GM21390 (cell line): ENCODE results near the gene TEKT1.

ENCODE experiments used
- ATAC-seq: cut with Tn5 transposase; IDR thresholded peaks from one replicate; pipeline ENCODE4 v1.9.1; 2021; ENCODE audit not compliant: unreplicated experiment

The TEKT1 gene

DNA sequence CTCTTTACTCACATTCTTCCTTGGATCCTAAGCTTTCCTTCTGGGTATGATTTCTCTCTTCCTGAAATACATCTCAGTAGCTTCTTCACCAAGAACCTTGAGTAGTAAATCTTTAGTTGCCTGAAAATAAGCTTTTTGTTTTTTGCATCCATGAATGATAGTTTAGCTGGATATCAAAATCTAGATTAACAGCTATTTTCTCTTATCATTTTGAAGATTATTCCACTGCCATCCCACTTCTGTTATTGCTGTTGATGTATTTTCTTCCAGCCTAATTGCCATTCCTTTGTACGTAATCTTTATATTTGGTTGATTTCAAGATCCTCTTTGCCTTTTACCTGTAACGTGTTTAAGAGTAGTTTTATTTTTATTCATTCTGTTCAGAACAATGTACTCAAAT, 63.1 kb downstream of the TEKT1 start:
- ATAC-seq = no peak

DNA sequence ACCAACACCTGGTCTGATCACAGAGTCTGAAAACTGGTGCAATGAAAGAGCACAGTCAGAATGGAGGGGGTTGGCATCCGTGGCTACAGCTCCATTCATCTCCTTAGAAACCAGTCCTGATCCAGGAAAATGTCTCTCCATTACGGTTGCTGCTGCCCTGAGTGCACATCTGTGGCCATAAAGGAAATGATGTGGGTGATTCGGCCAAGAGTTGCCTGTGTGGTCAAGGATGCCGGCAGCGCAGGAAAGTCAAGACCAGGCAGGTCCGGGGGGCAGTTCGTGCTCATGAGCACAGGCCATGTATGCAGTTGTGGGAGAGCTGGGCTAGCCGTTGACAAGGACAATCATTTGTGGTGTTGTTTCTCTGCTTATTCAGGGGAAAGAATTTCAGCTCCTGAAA, 69.8 kb downstream of the TEKT1 start:
- no peak for ATAC-seq

DNA sequence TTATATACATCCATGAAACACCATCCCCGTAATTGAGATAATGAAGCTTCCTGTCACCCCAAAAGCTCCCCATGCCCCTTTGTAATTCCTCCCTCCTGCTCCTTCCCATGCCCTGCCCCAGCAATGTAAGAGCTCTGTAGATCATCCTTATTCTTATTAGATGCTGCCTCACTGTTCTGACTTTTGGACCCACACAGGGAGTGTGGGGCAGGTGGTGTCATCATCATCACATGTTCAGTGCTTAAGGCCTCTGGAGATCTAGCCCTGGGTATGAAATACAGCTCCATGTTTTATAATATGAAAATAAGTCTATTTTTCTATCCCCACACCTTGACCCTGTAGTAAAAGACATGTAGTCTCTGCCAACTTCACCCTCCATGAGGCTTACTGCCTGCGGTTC, 73.8 kb downstream of the TEKT1 start:
- no peak for ATAC-seq

DNA sequence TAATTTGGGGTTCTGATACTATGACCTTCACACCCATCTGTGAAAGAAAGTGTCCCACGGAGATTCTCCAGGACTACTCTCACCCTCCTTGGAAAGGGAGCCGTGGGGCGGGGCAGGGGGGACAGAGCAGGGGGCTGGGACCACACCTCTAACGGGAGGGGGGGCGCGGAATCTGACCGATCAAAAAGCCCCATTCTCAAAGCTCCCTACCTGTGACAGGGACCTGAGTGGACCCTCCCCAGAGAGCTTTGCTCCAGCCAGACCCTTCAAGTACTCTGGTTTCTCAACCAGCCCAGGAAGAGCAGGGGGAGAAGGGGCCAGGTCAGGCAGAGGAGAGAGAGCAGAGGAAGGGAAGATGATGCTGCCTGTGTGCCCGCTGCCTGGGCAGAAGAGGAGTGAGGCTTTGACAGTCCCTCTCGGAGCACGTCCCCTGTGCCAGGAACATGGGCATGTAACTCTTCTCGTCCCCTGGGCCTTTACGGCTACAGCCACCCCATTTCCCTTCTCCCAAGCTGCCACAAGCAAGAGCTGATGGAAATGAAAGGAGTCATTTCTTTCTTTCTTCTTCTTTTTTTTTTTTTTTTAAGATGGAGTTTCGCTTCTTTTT, 75.0 kb downstream of the TEKT1 start:
- no peak for ATAC-seq

DNA sequence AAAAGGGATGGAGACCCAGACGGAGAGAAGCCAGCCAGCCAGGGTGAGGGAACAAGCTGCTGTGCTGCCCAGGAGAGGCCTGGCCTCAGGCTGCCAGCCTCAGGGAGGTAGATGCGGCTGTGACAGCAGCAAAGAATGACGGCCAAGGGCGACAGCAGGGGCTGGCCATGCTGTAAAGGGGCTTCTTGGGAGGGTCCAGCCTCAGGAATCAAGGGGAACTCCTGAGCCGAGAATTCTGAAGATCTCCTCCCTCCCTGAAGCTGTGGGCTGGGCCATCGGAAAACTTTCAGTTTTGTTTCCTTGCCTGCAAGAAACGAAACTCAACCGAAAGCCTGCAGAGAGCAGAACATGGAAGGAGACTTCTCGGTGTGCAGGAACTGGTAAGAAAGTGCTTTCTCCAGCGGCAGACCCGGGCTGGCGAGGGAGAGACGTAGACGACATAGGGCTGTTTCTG, 75.8 kb downstream of the TEKT1 start, which contains the start of gene XAF1:
TSS of gene XAF1 (plus strand) at position 316 of the 454 bp plus-strand sequence. CDS start at position 349, 33 bp downstream.
- ATAC-seq = no peak

DNA sequence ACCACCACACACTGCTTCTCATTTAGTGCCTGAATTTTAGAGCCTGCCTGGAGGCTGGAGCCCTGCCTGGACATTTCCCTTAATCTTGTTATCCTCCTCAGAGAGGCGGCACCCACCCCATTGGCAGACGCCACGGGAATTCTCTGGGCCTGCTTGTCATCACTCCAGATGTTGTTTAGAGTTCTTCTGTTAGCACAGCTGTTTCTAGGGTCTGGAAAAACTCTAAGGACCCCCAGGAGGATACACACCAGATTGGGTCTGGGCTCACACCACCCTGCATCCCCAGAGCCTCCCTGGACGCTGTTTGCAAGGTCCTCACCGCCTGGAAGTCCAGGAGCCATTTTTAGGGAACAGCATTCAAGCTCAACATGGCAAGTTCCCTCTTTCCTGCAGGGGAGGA, 76.2 kb downstream of the TEKT1 start:
- ATAC-seq = no peak

DNA sequence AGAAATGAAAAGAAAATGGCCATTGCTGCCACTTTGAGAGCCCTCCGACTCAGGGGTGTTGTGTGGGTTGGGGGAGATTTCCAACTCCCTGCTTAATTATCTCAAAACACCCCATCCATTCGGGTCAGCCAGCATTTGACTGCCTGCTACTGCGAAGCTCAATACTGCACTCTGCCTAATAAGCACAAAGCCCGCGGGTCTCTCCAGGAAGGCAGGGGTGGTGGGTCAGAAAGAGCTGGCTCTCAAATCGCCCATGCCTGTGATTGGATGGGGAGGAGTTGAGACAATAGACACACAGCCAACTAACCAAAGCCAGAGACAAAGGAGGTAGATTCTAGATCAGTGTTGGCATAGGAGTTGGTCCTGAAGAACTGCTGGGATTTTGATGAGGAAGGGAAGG, 78.0 kb downstream of the TEKT1 start:
- no peak for ATAC-seq

DNA sequence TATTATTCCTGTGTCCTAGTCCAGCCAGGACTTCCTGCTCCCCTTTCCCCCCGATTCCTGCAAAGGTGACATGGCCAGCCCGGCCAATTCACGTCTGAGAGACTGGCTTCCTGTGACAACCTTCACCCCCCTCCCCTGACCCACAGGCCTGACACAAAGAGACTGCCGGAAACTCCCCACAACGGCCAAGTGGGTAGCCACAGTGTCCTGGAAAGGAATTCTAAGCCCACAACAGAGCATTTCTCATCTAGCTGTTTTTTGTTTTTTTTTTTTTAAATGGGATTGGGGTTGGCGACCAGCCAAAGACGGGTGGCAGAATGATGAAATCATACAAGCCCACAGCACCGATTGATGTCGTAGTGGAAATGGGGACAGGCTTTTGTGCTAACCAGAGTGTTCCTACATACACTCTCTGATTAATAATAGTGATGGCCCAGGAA, 78.5 kb downstream of the TEKT1 start:
- no peak for ATAC-seq

DNA sequence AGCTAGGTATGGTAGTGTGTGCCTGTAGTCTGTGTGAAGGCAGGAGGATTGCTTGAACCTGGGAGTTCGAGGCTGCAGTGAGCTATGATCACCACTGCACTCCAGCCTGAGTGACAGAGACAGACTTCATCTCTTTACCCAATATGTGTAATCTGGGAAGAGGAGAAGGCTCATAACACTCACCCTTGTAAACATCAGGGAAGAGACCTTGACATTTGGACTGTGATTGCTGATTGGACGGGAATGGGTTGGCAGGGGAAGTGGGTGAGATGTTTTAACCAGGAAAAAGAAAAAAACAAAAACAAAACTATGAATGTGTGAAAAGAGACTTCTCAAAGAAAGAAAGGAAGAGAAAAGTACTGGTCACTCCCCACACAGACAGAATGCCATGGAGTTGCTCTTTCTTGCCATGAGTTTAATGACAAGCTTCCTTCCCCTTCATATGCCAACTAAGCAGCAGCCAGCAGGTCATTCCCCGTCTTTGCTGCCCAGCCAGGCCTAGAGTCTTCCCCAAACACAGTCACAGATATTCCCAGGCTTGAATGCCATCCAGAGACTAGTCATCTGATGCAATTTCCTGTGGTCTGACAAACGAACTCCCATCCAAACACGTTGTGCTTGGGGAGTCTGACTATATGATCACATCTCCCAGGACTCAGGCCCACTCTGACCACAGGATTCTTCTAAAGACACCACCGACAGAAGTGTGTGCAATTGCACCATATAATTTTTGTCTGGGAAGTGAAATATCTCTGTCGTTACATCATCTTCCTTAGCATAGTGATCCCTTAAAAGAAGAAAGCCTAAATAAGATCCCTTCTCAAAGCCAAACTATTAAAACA, 79.2 kb downstream of the TEKT1 start:
- no peak for ATAC-seq

DNA sequence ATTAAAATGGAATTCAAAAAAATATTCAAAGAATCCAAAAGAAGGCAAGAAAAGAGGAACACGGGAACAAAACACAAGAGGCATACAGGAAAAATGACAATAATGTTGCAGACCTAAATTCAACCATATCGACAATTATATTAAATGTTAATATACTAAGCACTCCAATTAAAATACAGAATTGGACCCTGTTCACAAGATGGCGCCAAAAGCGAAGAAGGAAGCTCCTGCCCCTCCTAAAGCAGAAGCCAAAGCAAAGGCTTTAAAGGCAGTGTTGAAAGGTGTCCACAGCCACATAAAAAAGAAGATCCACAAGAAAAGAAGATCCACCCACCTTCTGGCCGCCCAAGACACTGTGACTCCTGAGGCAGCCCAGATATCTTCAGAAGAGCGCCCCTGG, 82.0 kb downstream of the TEKT1 start:
- no peak for ATAC-seq

DNA sequence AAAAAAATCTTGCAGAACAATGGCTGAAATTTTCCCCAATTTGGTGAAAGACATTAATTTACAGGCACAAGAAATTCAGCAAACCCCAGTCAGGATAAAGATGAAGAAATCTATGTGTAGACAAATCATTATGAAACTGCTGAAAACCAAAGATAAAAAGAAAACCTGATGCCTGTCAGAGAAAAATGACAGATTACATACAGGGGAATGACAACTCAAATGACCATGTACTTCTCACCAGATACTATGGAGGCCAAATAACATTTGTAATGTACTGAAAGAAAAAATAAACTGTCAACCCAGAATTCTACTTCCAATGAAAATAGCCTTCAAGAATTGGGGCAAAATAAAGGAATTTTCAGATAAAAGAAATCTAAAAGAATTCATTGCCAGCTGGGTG, 82.9 kb downstream of the TEKT1 start:
- no peak for ATAC-seq
